ENCODE data around the gene MPDZ.

MPDZ gene

DNA sequence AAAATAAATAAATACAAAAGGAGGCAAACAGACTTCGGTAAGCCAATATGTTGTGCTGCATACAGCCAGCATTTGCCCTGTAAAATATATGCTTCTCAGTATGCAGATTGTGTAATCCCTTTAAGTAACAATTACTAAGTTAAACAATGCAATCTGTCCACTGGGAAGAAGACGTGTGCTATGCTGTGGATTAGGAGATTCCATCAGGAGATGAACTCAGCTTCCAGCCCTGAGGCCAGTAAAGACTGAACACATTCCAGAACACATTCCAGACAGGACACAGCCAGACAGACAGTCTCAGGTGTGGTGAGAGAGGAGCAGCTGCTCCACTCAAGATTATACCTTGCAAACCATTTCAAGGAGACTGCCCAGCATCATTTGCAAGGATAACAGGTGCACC, 97.8 kb downstream of the MPDZ start:
- DNase-seq (ENCODE audit: low read depth) = no peak

GRCh38 chr9:13179257-13179656, 100.2 kb downstream of the MPDZ start:
- no peak for DNase-seq (ENCODE audit: low read depth)

DNA sequence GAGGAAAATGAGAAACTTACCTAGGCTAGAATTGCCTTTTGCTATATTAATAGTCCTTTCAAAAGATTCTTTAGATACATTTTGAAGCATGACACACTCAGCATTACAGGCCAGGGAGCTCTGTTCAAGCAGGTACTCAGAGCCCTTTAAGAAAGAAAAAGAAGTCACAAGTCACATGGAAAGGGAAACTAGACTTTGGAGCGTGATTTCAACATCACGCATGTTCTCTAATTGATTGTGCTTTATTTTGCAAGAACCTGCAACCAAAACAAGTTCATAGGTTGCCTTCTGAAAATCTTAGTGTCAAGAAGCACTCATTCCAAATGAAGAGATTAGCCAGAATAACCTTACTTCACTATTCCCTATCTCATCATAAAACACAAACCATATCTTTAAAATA, 103.8 kb downstream of the MPDZ start:
- no peak for DNase-seq (ENCODE audit: low read depth)

DNA sequence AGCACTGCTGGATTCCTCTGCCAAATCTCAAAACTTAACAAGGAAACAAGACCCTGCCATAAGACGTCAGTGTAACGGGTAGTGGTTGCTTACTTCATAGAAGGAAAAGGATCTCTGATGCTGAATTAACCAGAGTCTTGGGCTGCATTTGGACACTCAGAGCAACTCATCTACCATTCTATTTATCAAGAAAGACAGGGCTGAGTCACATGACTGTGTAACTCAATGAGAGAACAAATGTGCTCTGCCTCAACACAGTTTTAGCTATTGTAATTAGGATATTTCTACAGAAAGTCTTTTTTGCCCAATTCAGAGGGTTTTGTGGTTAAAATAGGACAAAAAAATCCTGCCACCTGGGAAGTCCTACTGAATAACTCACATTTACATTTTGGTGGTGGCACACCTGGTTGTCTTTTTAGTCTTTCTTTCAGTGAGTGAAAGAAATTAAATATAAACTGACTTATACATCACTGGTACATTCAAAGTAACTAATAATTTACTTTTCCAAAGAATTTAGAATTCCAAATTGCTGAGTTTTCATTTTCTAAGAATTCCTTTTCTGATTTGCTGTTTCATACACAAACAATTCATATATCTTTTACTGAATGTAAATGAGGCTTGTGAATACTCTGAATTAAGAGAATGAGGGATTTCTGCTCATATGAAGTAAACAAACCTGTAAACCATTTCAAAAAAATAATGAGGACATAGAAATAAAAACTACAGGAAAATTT, 104.4 kb downstream of the MPDZ start:
- no peak for DNase-seq (ENCODE audit: low read depth)

DNA sequence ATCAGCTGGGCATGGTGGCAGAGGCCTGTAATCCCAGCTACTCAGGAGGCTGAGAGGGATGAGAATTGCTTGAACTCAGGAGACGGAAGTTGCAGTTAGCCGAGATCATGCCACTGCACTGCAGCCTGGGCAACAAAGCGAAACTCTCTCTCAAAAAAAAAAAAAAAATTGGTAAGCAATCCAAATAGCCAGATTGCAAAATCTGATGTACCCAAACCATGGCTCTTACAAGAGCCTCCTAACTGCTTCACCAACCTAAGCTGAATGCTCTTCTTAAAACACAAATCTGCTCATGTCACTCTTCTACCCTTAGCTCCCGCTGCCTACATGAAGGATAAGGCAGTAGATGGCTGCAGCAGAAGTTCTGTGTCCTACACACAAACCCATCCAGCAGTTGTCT, 105.9 kb downstream of the MPDZ start:
- no peak for DNase-seq (ENCODE audit: low read depth)

DNA sequence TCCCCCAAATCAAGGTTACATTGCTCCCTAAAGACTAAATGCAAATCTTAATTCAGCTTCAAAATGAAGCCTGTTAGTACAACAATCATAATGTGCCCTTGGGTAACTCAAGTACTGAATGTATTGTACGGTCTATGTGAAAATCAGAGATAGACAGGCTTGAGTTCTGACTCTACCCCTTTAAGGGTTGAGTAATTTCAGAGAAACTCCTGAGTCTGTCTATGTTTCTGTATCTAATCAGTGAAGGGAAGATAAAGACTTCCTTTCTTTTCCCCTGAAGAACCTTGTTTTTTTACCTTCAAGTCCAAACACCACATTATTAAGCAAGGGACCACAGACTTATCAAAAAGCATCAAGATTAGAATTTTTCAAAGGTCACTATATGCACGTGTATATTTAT, 108.2 kb downstream of the MPDZ start:
- no peak for DNase-seq (ENCODE audit: low read depth)

DNA sequence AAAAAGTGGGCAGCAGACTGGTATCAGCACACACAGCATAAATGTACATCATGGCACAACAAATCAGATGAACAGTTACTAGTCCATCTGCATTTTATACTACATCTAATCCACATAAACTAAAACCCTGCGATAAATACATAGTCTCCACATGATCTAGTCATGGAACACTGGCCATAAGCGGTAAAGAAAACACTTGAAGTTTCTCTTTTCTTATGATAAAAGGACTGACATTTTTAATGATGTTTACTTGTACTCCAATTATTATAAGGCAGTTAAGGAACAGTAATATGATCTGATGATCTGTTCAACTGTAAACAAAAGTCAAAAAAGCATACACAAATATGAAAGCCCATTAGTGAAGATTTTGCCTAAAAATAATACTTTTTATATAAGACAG, 112.5 kb downstream of the MPDZ start:
- DNase-seq (ENCODE audit: low read depth) = no peak

GRCh38 chr9:13165956-13166355, 113.5 kb downstream of the MPDZ start:
- DNase-seq (ENCODE audit: low read depth) = no peak

DNA sequence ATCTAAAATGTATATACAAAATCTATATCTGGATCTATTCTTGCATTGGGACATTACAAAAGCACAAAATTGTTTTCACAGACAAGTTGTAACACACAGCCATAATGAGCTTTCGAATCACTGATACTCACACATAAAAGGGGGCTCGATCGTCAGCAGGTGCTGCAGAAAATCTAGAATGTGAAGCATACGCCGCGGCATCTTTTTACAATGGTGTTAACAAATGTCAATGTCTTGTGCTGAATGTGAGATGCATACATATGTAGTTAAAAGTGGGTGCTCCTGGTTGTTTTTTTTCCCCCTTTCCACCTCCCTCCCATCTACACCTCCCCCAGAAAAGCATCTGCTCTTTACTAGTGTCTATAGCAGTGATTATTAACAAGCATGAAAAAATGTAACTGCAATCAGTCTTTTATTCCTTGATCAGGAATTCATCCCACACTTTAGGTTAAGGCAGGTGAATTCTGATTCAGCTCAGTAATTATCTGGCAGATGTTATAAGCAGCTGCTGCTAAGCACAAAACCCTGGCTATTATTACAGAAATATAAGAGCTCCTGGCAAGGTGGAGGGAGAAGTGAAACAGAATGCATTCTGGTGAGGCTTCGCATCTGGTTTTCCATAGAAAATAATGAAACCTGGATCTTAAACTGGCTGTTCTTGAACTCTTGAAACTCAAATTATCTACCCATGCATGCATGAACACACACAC, 114.1 kb downstream of the MPDZ start:
- no peak for DNase-seq (ENCODE audit: low read depth)

- DNase-seq (ENCODE audit: low read depth) = no peak
These were observed 115.5 kb downstream of the MPDZ start for GRCh38 chr9:13163946-13164345.

DNA sequence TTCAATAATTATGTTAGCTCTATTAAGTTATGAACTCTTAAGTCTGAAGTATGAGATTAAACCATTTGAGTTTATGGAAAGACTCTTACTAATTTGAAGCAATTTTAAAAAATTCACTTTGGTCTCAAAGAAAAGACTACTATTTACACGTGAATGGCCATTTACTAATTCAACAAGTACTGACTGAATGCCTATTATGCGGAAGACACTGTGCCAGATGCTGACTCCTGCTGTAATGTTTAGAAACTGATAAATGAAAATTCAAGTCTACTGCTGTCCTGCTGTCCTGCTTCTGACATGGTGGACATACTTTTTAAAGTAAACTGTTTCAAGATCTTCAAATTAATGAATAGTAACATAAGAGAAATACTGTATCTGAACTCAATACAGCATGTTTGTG, 116.2 kb downstream of the MPDZ start:
- no peak for DNase-seq (ENCODE audit: low read depth)

DNA sequence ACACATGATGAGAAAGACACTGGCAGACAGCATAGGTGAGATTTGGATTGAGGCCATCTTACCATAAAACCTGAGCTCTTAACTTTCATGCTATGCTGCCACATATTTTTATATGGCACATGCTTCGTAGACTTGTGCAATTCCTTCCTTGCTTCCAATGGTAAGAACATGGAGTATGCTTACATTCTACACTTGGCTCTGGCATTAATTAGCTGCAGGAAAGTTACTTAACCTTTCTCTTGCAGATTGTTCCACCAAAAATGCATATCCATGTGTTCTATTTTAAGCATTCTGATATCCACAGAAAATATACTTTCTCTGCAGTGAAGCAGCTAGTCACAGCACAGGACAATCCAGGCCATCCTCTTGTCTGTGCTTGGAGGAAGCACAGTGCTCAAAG, 119.4 kb downstream of the MPDZ start:
- DNase-seq (ENCODE audit: low read depth) = no peak

DNA sequence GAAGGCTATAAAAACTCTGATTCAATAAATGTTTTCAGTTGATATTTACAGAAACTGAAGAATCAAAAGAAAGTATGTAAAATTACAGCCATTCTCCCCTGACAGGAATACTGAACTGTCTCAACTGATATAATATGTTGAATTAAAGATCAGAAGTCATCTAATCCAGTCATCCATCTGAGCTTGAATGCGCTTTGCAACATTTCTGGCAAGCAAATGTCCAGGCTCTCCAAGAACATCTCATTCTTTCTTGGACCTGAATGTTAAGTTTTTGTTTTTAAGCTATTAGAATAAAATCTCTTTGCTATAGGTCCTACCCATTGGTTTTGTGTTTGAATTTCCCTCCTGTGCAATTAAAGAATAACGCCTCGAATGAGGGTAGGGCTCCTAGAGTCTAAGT, 120.5 kb downstream of the MPDZ start:
- no peak for DNase-seq (ENCODE audit: low read depth)

DNA sequence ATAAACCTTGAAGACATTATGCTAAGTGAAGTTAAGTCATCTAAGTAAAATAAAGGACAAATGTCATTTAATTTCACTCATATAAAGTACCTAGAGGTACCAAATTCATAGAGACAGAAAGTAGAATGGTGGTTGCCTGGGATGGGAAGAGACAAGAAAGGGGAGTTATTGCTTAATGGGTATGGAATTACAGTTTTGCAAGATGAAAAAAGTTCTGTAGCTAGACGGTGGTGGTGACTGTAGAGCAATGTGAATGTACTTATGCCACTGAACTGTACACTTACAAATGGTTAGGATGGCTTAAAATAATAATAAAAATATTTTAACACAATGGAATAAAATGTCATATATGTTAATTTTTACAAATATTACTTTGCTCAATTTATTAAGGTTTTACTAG, 128.0 kb downstream of the MPDZ start:
- no peak for DNase-seq (ENCODE audit: low read depth)

GRCh38 chr9:13149454-13149853, 130.0 kb downstream of the MPDZ start:
- DNase-seq (ENCODE audit: low read depth) = no peak

DNA sequence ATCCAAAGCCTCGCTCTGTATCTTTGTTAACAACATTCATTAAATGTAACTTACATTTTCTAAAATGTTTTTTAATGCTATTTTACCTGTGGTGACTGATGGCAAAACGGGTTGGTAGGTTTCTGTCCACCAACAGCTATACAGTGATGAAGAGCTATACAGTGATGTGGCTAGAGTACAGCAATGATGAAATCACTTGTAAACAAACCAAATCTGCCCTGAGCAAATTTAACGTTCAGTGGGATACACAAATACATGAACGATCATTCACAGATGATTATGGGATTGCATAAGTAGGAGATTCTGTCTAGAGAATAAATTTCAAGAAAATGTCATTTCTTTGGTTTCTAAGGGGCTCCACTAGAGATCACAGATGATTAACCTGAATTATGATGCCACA, 132.7 kb downstream of the MPDZ start:
- DNase-seq (ENCODE audit: low read depth) = no peak

DNA sequence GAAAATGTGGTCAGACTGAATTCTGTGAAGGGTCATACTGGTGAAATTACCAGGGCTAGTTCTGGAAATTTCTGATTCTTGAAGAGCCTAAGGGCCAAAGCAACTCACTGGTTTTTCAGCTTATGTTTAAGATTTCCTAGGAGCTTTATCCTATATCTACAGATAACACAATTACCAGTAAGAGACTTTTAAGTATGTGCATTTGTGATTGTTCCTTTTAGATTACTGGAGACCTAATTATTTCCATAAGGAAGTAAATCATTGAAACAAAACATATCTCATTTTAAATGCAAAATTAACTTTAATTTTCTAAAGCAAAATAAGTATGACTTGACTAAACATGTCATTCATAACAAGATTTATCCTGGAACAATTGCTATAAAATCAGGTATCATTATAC, 134.2 kb downstream of the MPDZ start:
- DNase-seq (ENCODE audit: low read depth) = no peak

GRCh38 chr9:13144166-13144775, 135.2 kb downstream of the MPDZ start:
- DNase-seq (ENCODE audit: low read depth) = no peak

GRCh38 chr9:13143281-13143680, 136.2 kb downstream of the MPDZ start:
- DNase-seq (ENCODE audit: low read depth) = no peak

DNA sequence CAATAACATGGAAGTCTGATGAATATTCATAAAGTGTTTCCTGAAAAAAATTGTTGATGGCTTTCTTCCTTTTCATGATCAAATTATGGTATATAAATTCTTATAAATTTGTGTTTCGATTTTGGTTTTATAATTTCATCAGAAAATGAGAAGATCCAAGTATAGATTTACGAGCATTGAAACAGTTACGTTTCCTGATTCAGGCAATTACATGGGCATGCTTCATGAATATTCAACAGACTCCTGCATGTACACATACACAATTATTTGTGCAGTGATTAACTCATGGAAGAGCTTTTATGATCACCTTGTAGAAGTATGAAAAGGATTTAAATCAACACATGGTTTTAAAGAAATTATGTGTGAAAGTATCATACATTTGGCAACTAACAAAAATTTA, 136.7 kb downstream of the MPDZ start:
- DNase-seq (ENCODE audit: low read depth) = no peak

GRCh38 chr9:13141629-13142028, 137.9 kb downstream of the MPDZ start:
- no peak for DNase-seq (ENCODE audit: low read depth)

DNA sequence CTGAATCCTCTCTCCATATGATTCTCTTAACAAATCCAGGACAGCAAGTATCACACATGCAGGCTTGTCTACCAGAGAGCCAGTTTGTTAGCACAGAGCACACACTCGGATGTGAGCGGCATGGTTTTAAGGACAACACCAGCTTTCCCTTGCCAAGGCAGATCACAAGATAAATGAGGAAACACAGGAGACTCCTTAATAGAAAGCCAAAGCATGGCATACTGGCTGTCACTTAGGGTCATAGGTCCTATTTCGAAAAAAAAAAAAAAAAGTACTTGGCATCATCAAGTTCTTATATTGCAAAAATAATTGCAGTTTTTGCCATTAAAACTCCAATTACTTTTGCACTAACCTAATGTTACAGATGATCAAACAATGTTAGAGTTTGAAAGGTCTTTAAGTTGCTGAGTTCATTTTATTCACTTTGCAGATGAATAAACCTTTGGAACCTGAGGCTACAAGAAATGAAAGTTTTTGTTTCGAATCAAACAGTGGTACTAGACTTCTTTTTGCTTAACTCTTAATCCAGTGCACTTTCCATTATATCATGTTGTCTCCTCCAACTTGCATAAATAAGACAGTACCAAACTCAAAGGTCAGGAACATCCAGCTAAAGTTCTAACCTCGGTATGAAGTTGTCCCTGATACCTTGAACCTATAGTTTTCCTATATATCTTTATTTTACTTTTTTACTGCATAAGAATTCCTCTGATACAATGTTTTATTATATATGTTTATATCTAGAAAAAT, 138.5 kb downstream of the MPDZ start:
- no peak for DNase-seq (ENCODE audit: low read depth)

- DNase-seq (ENCODE audit: low read depth) = no peak
These were observed 139.8 kb downstream of the MPDZ start for GRCh38 chr9:13139641-13140171.
